Stimulated activated naive CD8-positive, alpha-beta T cell treated with anti-CD3 and anti-CD28 coated beads, Interleukin-15, Interleukin-2, amounts not matched to agents 100 ng/mL and 50 ng/mL, for 24 hours (primary cell): Measurements from ENCODE around the gene CNTNAP2.

Source experiments
- H3K27ac Mint-ChIP-seq: one replicate; pipeline ENCODE4 v1.8.0; 2021; ENCODE audit warnings: mild to moderate bottlenecking, mixed read lengths
- H3K27me3 Mint-ChIP-seq: one replicate; pipeline ENCODE4 v1.8.0; 2021; ENCODE audit warnings: mixed read lengths
- H3K36me3 Mint-ChIP-seq: one replicate; pipeline ENCODE4 v1.8.0; 2021; ENCODE audit warnings: low read depth, mixed read lengths
- H3K4me1 Mint-ChIP-seq: one replicate; pipeline ENCODE4 v1.8.0; 2021; ENCODE audit warnings: low read depth, mixed read lengths
- H3K4me3 Mint-ChIP-seq: one replicate; pipeline ENCODE4 v1.8.0; 2021; ENCODE audit warnings: mild to moderate bottlenecking, mixed read lengths
- H3K9me3 Mint-ChIP-seq: one replicate; pipeline ENCODE4 v1.8.0; 2021; ENCODE audit warnings: mixed read lengths

The CNTNAP2 gene

GRCh38 chr7:148162808-148163207 lies 2046.2 kb downstream of the CNTNAP2 start:
- Mint-ChIP-seq H3K9me3 (no peaks in the 10 kb centered on the region), H3K36me3 (no peaks in the 10 kb centered on the region), H3K4me1 (no peaks in the 10 kb centered on the region), H3K4me3 (no peak overlapping the region), H3K27ac (no peak overlapping the region), H3K27me3 (peaks cover 12% of the 10 kb centered on the region)

- Mint-ChIP-seq H3K27ac (no peak overlapping the region), H3K27me3 (peaks cover 12% of the 10 kb centered on the region), H3K9me3 (no peaks in the 10 kb centered on the region), H3K36me3 (no peaks in the 10 kb centered on the region), H3K4me3 (no peak overlapping the region), H3K4me1 (no peaks in the 10 kb centered on the region)
Observed at GRCh38 chr7:148163246-148163645, 2046.6 kb downstream of the CNTNAP2 start.

GRCh38 chr7:148172920-148173319 lies 2056.3 kb downstream of the CNTNAP2 start:
- H3K36me3 Mint-ChIP-seq, result no peaks in the 10 kb centered on the region
- H3K4me3 Mint-ChIP-seq, result no peak overlapping the region
- no peaks in the 10 kb centered on the region for H3K9me3 Mint-ChIP-seq
- no peaks in the 10 kb centered on the region for H3K27me3 Mint-ChIP-seq
- H3K27ac Mint-ChIP-seq, result no peak overlapping the region
- no peaks in the 10 kb centered on the region for H3K4me1 Mint-ChIP-seq

GRCh38 chr7:148173369-148173768 lies 2056.8 kb downstream of the CNTNAP2 start:
- no peaks in the 10 kb centered on the region for H3K36me3 Mint-ChIP-seq
- H3K9me3 Mint-ChIP-seq, result no peaks in the 10 kb centered on the region
- no peak overlapping the region for H3K4me3 Mint-ChIP-seq
- H3K4me1 Mint-ChIP-seq, result no peaks in the 10 kb centered on the region
- no peaks in the 10 kb centered on the region for H3K27me3 Mint-ChIP-seq
- H3K27ac Mint-ChIP-seq, result no peak overlapping the region

- H3K27ac Mint-ChIP-seq, result no peak overlapping the region
- no peak overlapping the region for H3K4me3 Mint-ChIP-seq
- H3K36me3 Mint-ChIP-seq, result no peaks in the 10 kb centered on the region
- H3K4me1 Mint-ChIP-seq, result no peaks in the 10 kb centered on the region
- no peaks in the 10 kb centered on the region for H3K9me3 Mint-ChIP-seq
- peaks cover 3% of the 10 kb centered on the region for H3K27me3 Mint-ChIP-seq
Observed at GRCh38 chr7:148174376-148174775, 2057.8 kb downstream of the CNTNAP2 start.

GRCh38 chr7:148175512-148175911 lies 2058.9 kb downstream of the CNTNAP2 start:
- Mint-ChIP-seq H3K4me3 (no peak overlapping the region), H3K4me1 (no peaks in the 10 kb centered on the region), H3K27ac (no peak overlapping the region), H3K36me3 (no peaks in the 10 kb centered on the region), H3K27me3 (peaks cover 3% of the 10 kb centered on the region), H3K9me3 (no peaks in the 10 kb centered on the region)

- Mint-ChIP-seq H3K4me1 (no peaks in the 10 kb centered on the region), H3K27ac (no peak overlapping the region), H3K4me3 (no peak overlapping the region), H3K27me3 (peaks cover 4% of the 10 kb centered on the region), H3K9me3 (no peaks in the 10 kb centered on the region), H3K36me3 (no peaks in the 10 kb centered on the region)
Observed at GRCh38 chr7:148177972-148178371, 2061.4 kb downstream of the CNTNAP2 start.

GRCh38 chr7:148180075-148180474 lies 2063.5 kb downstream of the CNTNAP2 start:
- Mint-ChIP-seq H3K27me3 (peaks cover 9% of the 10 kb centered on the region), H3K27ac (no peak overlapping the region), H3K9me3 (no peaks in the 10 kb centered on the region), H3K36me3 (no peaks in the 10 kb centered on the region), H3K4me1 (no peaks in the 10 kb centered on the region), H3K4me3 (no peak overlapping the region)

- Mint-ChIP-seq H3K27ac (no peak overlapping the region), H3K4me3 (no peak overlapping the region), H3K27me3 (peaks cover 9% of the 10 kb centered on the region), H3K4me1 (no peaks in the 10 kb centered on the region), H3K36me3 (no peaks in the 10 kb centered on the region), H3K9me3 (no peaks in the 10 kb centered on the region)
Observed at GRCh38 chr7:148182264-148182663, 2065.7 kb downstream of the CNTNAP2 start.

GRCh38 chr7:148185041-148185440 lies 2068.4 kb downstream of the CNTNAP2 start:
- Mint-ChIP-seq H3K36me3 (no peaks in the 10 kb centered on the region), H3K4me1 (no peaks in the 10 kb centered on the region), H3K9me3 (no peaks in the 10 kb centered on the region), H3K27ac (no peak overlapping the region), H3K4me3 (no peak overlapping the region), H3K27me3 (peaks cover 6% of the 10 kb centered on the region)

GRCh38 chr7:148187471-148187870 lies 2070.9 kb downstream of the CNTNAP2 start:
- H3K4me1 Mint-ChIP-seq, result no peaks in the 10 kb centered on the region
- H3K27ac Mint-ChIP-seq, result no peak overlapping the region
- peaks cover 6% of the 10 kb centered on the region for H3K27me3 Mint-ChIP-seq
- no peak overlapping the region for H3K4me3 Mint-ChIP-seq
- no peaks in the 10 kb centered on the region for H3K9me3 Mint-ChIP-seq
- H3K36me3 Mint-ChIP-seq, result no peaks in the 10 kb centered on the region

GRCh38 chr7:148191391-148192065 lies 2074.9 kb downstream of the CNTNAP2 start:
- no peaks in the 10 kb centered on the region for H3K4me1 Mint-ChIP-seq
- H3K4me3 Mint-ChIP-seq, result no peak overlapping the region
- H3K36me3 Mint-ChIP-seq, result no peaks in the 10 kb centered on the region
- no peak overlapping the region for H3K27ac Mint-ChIP-seq
- no peaks in the 10 kb centered on the region for H3K9me3 Mint-ChIP-seq
- H3K27me3 Mint-ChIP-seq, result peaks cover 3% of the 10 kb centered on the region

- Mint-ChIP-seq H3K27ac (no peak overlapping the region), H3K9me3 (no peaks in the 10 kb centered on the region), H3K4me3 (no peak overlapping the region), H3K4me1 (no peaks in the 10 kb centered on the region), H3K36me3 (no peaks in the 10 kb centered on the region), H3K27me3 (peaks cover 3% of the 10 kb centered on the region)
Observed at GRCh38 chr7:148192491-148192890, 2075.9 kb downstream of the CNTNAP2 start.

- no peak overlapping the region for H3K4me3 Mint-ChIP-seq
- H3K27ac Mint-ChIP-seq, result no peak overlapping the region
Observed at GRCh38 chr7:148201992-148202391, 2085.4 kb downstream of the CNTNAP2 start.

GRCh38 chr7:148204639-148205304 lies 2088.2 kb downstream of the CNTNAP2 start:
- Mint-ChIP-seq H3K4me3 (no peak overlapping the region), H3K4me1 (no peaks in the 10 kb centered on the region), H3K27me3 (peaks cover 4% of the 10 kb centered on the region), H3K36me3 (no peaks in the 10 kb centered on the region), H3K27ac (no peak overlapping the region), H3K9me3 (no peaks in the 10 kb centered on the region)

More at GRCh38 chr7:148201992-148202391, 2085.4 kb downstream of the CNTNAP2 start:
- Mint-ChIP-seq H3K4me1 (no peaks in the 10 kb centered on the region), H3K36me3 (no peaks in the 10 kb centered on the region), H3K27me3 (no peaks in the 10 kb centered on the region), H3K9me3 (no peaks in the 10 kb centered on the region)
